ENCODE measurements around the gene IVD. TPM values are rescaled to one million over a fixed set of nuclear protein-coding genes. Genes with fewer than 3 reads are reported as not detected.

The IVD gene
- total and polyA plus RNA-seq, 2 of the 8 experiments (the other 6 are each of a cell fraction or from before 2014, with no cell fraction given) = 55.2 to 78.8 TPM

DNA sequence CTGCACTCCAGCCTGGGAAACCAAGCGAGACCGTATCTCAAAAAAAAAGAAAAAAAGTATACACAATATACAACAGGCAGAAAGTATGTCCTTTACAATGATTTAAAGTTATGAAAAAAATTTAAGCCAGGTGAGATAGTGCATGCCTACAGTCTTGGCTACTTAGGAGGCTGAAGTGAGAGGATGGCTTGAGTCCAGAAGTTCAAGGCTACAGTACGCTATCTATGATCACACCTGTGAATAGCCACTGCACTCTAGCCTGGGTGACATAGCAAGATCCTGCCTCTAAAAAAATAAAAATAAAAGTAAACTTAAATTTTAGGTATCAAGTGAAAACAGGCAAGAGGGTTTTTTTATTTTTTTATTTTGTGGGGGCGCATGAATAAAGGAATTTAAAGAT is 26.2 kb upstream of the IVD start:
- Histone ChIP-seq H3K79me1 (ENCODE audit: low read depth, low read length) (peaks cover 6% of the 10 kb centered on the region), H3K36me3 (ENCODE audit: control insufficient read depth in 2 of 4, insufficient read depth in 4 of 4, low read length in 3 of 4) (no peaks in the 10 kb centered on the region), H2BK5ac (ENCODE audit: low read depth, low read length) (no peak overlapping the region), H3K79me2 (ENCODE audit: control insufficient read depth in 1 of 2, insufficient read depth in 2 of 2, low read length in 2 of 2) (peaks cover 0 to 11% of the 10 kb centered on the region in 2 experiments; a peak in 2 of 4 replicates), H3K9ac (replicated peaks in 1 of 4; ENCODE audit: extremely low read depth in 1 of 4, low read depth in 3 of 4, low read length in 3 of 4) (no peak overlapping the region), H3K27ac (ENCODE audit: low read depth, low read length) (no peak overlapping the region), H3K4me1 (replicated peaks in 1 of 4; ENCODE audit: control insufficient read depth in 3 of 4, insufficient read depth in 4 of 4, low read length in 3 of 4) (peaks cover 2 to 8% (median 4%) of the 10 kb centered on the region in 4 experiments; a peak in 4 of 7 replicates), H3K23ac (ENCODE audit: insufficient read length) (no peak overlapping the region), H4K91ac (replicated peaks; ENCODE audit: insufficient read length, low read length) (no peak overlapping the region), H2BK120ac (replicated peaks; ENCODE audit: low read depth, low read length) (no peak overlapping the region), H4K8ac (ENCODE audit: extremely low read depth, insufficient read depth, low read length) (no peak overlapping the region), H3K4me3 (ENCODE audit: extremely low read depth in 1 of 4, insufficient read depth in 2 of 4, low read depth in 3 of 4, low read length in 4 of 4) (no peak overlapping the region), H2AK5ac (ENCODE audit: low read depth, low read length) (no peak overlapping the region), H3K18ac (ENCODE audit: extremely low read depth, low read length) (no peak overlapping the region), H3K27me3 (replicated peaks in 1 of 4; ENCODE audit: control insufficient read depth in 3 of 4, extremely low read depth in 1 of 4, insufficient read depth in 3 of 4, low read length in 3 of 4) (no peaks in the 10 kb centered on the region), H2BK15ac (ENCODE audit: low read length) (no peak overlapping the region), H3K14ac (ENCODE audit: insufficient read length) (no peak overlapping the region), H2AFZ (ENCODE audit: low read length) (no peak overlapping the region), H3K23me2 (ENCODE audit: low read depth, low read length) (peaks cover 6% of the 10 kb centered on the region; the same call in 1 of the 2 replicates), H3K9me3 (ENCODE audit: insufficient read depth in 2 of 2, low read depth in 1 of 2, low read length in 1 of 2) (no peaks in the 10 kb centered on the region), H3K4me2 (ENCODE audit: insufficient read depth in 1 of 2, low read depth in 2 of 2, low read length in 2 of 2) (no peak overlapping the region), H3K56ac (replicated peaks; ENCODE audit: insufficient read length, low read depth, low read length) (no peak overlapping the region), H2BK20ac (ENCODE audit: low read length) (no peak overlapping the region), H4K20me1 (replicated peaks in 1 of 2; ENCODE audit: control insufficient read depth in 1 of 2, insufficient read depth in 2 of 2, low read length in 2 of 2) (no peaks in the 10 kb centered on the region), H2BK12ac (ENCODE audit: low read depth, low read length) (no peak overlapping the region), H3K4ac (replicated peaks; ENCODE audit: insufficient read length, low read depth, low read length) (no peak overlapping the region), H4K5ac (ENCODE audit: insufficient read length, low read depth, low read length) (no peak overlapping the region)
- DNase-seq (ENCODE audit: low read depth in 1 of 2, low spot score in 2 of 2) (no peak), FAIRE-seq (no peak)
- POLR2A ChIA-PET (ENCODE audit: partially characterized antibody) = interaction anchor here (1.1 kb wide), 1 partner anchor 10 kb away, joined by 4 read pairs; no protein-coding TSS in a partner anchor
- 100% methylated on average over 4 of the region's 4 CpGs; no CpG with 5 or more reads in 1 of the 2 experiments for WGBS, 2 experiments (ENCODE audit: extremely low coverage in 1 of 2, insufficient coverage in 1 of 2, insufficient read length in 1 of 2, insufficient replicate concordance in 2 of 2, low coverage in 1 of 2, low lambda C conversion rate in 2 of 2, missing lambda C conversion rate in 1 of 2)
- CTCF ChIA-PET (ENCODE audit: partially characterized antibody) = interaction anchor here (1.1 to 5.1 kb wide), 5 partner anchors 10 to 41 kb away, joined by 4 to 49 read pairs (median 6); no protein-coding TSS in a partner anchor
- TF ChIP-seq ATF2 (IDR thresholded peaks at IDR 0.05; ENCODE audit: low read length) = no peak
- no peak for TF ChIP-seq SP2 (IDR thresholded peaks at IDR 0.05; ENCODE audit: low read length)
- no peak for TF ChIP-seq CHD1 (IDR thresholded peaks at IDR 0.05; ENCODE audit: low read depth, low read length)
- no peak for TF ChIP-seq GABPA (IDR thresholded peaks at IDR 0.05; ENCODE audit: borderline replicate concordance, insufficient read depth, low read length)
- TF ChIP-seq ATF3 (IDR thresholded peaks at IDR 0.05; ENCODE audit: insufficient read depth, low read depth, low read length) = no peak
- no peak for TF ChIP-seq SP4 (IDR thresholded peaks at IDR 0.05; ENCODE audit: low read length)
- TF ChIP-seq RBBP5 (IDR thresholded peaks at IDR 0.05; ENCODE audit: borderline replicate concordance, low read depth, low read length) = no peak
- no peak for TF ChIP-seq TCF12 (IDR thresholded peaks at IDR 0.05; ENCODE audit: low read depth, low read length)
- no peak for TF ChIP-seq MAX (IDR thresholded peaks at IDR 0.05)
- TF ChIP-seq EP300 (IDR thresholded peaks at IDR 0.05; ENCODE audit: borderline replicate concordance in 1 of 2, low read depth in 2 of 2, low read length in 2 of 2) = no peak
- no peak for TF ChIP-seq SAP30 (IDR thresholded peaks at IDR 0.05; ENCODE audit: insufficient read depth, insufficient replicate concordance, low read length)
